Measurements from ENCODE around the gene ME1.

DNA sequence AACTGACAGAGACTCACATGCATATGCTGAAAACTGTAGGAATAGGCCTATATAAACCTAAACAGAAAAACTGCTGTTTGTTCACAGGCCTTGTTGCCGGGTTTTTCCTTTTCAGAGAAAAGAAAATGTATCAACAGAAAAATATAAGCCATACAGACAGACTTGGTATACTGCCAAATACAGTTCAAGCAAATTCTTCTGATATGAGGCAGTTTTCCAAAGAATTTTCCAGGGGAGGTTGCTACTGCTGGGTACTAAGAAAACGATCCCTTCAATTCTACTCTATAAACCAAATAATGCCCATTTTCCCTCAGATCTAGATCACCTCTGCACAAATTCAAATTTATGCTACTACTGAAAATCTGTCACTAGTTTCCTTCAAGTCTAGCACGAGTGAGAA lies 59.4 kb downstream of the ME1 start:
- TF ChIP-seq, protein P1, sequence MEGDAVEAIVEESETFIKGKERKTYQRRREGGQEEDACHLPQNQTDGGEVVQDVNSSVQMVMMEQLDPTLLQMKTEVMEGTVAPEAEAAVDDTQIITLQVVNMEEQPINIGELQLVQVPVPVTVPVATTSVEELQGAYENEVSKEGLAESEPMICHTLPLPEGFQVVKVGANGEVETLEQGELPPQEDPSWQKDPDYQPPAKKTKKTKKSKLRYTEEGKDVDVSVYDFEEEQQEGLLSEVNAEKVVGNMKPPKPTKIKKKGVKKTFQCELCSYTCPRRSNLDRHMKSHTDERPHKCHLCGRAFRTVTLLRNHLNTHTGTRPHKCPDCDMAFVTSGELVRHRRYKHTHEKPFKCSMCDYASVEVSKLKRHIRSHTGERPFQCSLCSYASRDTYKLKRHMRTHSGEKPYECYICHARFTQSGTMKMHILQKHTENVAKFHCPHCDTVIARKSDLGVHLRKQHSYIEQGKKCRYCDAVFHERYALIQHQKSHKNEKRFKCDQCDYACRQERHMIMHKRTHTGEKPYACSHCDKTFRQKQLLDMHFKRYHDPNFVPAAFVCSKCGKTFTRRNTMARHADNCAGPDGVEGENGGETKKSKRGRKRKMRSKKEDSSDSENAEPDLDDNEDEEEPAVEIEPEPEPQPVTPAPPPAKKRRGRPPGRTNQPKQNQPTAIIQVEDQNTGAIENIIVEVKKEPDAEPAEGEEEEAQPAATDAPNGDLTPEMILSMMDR (IDR thresholded peaks at IDR 0.05; ENCODE audit: borderline replicate concordance, extremely low read depth, low read length, poor library complexity, severe bottlenecking): no peak
- no peak for TF ChIP-seq EZH2 (IDR thresholded peaks at IDR 0.05; ENCODE audit: borderline replicate concordance, low read depth, low read length, severe bottlenecking)
